MM.1S (cell line): ENCODE measurements around the gene GP2.

Experiments used
- CTCF ChIP-seq: fragments of 300-600 bp; sonication (generic); IDR thresholded peaks from 2 replicates; pipeline ENCODE4 v1.5.1; 2016; ENCODE audit warnings: antibody characterized with exemption, low read length, mixed read lengths
- EZH2 ChIP-seq: fragments of 300-600 bp; sonication (generic); optimal IDR thresholded peaks from 2 replicates; pipeline ENCODE3; 2017; ENCODE audit warnings: low read depth, mild to moderate bottlenecking, antibody characterized with exemption, low read length, mixed read lengths
- EZH2phosphoT487 ChIP-seq: fragments of 300-600 bp; sonication (generic); IDR thresholded peaks from 2 replicates; pipeline ENCODE4 v1.6.1; 2018; ENCODE audit warnings: antibody characterized with exemption, low read length

GRCh38 chr16:20314575-20314974 is 12.7 kb downstream of the GP2 start:
- TF ChIP-seq CTCF (no peak), EZH2phosphoT487 (no peak), EZH2 (no peak)
